GM12878 (cell line): ENCODE measurements around the gene B3GALNT1.

Experiments
- CREB1 ChIP-seq: IDR thresholded peaks from 2 replicates; pipeline ENCODE4 v1.6.1; 2012; ENCODE audit warnings: low read depth, mild to moderate bottlenecking, inconsistent platforms
- CTCF ChIP-seq, 3 experiments: IDR thresholded peaks in 2 of 3; conservative IDR thresholded peaks in 1 of 3; 2 replicates each; pipeline ENCODE4 v1.5.1; 2011; ENCODE audit warnings: low read depth in 3 of 3, low read length in 3 of 3, mild to moderate bottlenecking in 3 of 3, control low read depth in 2 of 3, moderate library complexity in 2 of 3, inconsistent platforms in 1 of 3, mixed read lengths in 1 of 3; ENCODE audit not compliant: control insufficient read depth in 2 of 3, insufficient read depth in 1 of 3; ENCODE audit errors: extremely low read depth in 1 of 3
- EP300 ChIP-seq, 2 experiments: fragments of 150-350 bp in 1 of 2; IDR thresholded peaks; 2 replicates each; pipeline ENCODE4 v1.6.1; 2011 to 2012; ENCODE audit warnings: low read depth in 2 of 2, low read length in 2 of 2, borderline replicate concordance in 1 of 2, improper control_type of control experiment in 1 of 2, inconsistent platforms in 1 of 2; ENCODE audit not compliant: control insufficient read depth in 1 of 2
- MXI1 ChIP-seq: fragments of 150-350 bp; IDR thresholded peaks from 2 replicates; pipeline ENCODE4 v1.6.1; 2011; ENCODE audit warnings: low read depth, mild to moderate bottlenecking, inconsistent platforms, low read length, improper control_type of control experiment
- PML ChIP-seq: IDR thresholded peaks from 2 replicates; pipeline ENCODE4 v1.6.1; 2012; ENCODE audit warnings: low read length, inconsistent platforms
- RAD21 ChIP-seq: IDR thresholded peaks from 2 replicates; pipeline ENCODE4 v1.6.1; 2011; ENCODE audit warnings: mild to moderate bottlenecking, low read depth, low read length, moderate library complexity; ENCODE audit not compliant: insufficient read depth
- RBBP5 ChIP-seq: fragments of 200-600 bp; sonication (generic); conservative IDR thresholded peaks from 2 replicates; pipeline ENCODE4 v1.6.1; 2016
- REST ChIP-seq: IDR thresholded peaks from 2 replicates; pipeline ENCODE4 v1.6.1; 2012; ENCODE audit warnings: mild to moderate bottlenecking, low read depth, low read length

- TF ChIP-seq RAD21: no peak
- no peak for TF ChIP-seq CREB1
- no peak for TF ChIP-seq RBBP5
- TF ChIP-seq PML: no peak
- no peak for TF ChIP-seq CTCF (IDR thresholded peaks at IDR 0.05 in 2 of 3, conservative IDR thresholded peaks at IDR 0.05 in 1 of 3; ENCODE audit: control insufficient read depth in 2 of 3, extremely low read depth in 1 of 3, insufficient read depth in 1 of 3, low read depth in 3 of 3, low read length in 3 of 3)
- TF ChIP-seq MXI1: no peak
- TF ChIP-seq REST: no peak
- TF ChIP-seq EP300 (IDR thresholded peaks at IDR 0.05; ENCODE audit: borderline replicate concordance in 1 of 2, control insufficient read depth in 1 of 2, low read depth in 2 of 2, low read length in 2 of 2): no peak
These were observed 22.0 kb downstream of the B3GALNT1 start for GRCh38 chr3:161083131-161083530.
